Stimulated activated CD4-positive, alpha-beta T cell treated with anti-CD3 and anti-CD28 coated beads, Interleukin-15, amount 100 ng/mL, for 1 hour (primary cell): Measurements from ENCODE around the gene MPL.
"Not testable (repeated sequence)": the region's sequence is repeated elsewhere in the genome, so short reads cannot be mapped to it uniquely, and the experiment has no call there.

ENCODE experiments used
- DNase-seq, 2 donors: peaks; one replicate each; pipeline ENCODE4 v3.0.0-alpha.2; 2020; ENCODE audit warnings: low read depth in 1 of 2, low spot score in 1 of 2

MPL gene

GRCh38 chr1:43352351-43352705, 14.7 kb downstream of the MPL start:
- no peak for DNase-seq

GRCh38 chr1:43352881-43353280, 15.3 kb downstream of the MPL start:
- no peak for DNase-seq

GRCh38 chr1:43354471-43354870, 16.9 kb downstream of the MPL start:
- no peak for DNase-seq

- no peak for DNase-seq
Observed at GRCh38 chr1:43354936-43355335, 17.3 kb downstream of the MPL start.

- no peak for DNase-seq
Observed at GRCh38 chr1:43357251-43357650, 19.6 kb downstream of the MPL start.

- no peak for DNase-seq
Observed at GRCh38 chr1:43358121-43358745, 20.6 kb downstream of the MPL start.

- peak; percentile 92 to 98 for DNase-seq
Observed at GRCh38 chr1:43358746-43359693, 21.4 kb downstream of the MPL start, which contains the start of gene CDC20. Gene CDC20 (plus strand): TSS chr1:43358981. CDS start chr1:43359216, 235 bp downstream.

GRCh38 chr1:43359696-43360095, 22.1 kb downstream of the MPL start:
- DNase-seq = no peak

- no peak for DNase-seq
Observed at GRCh38 chr1:43360616-43361015, 23.0 kb downstream of the MPL start.

GRCh38 chr1:43363283-43363934, 25.8 kb downstream of the MPL start:
- no peak for DNase-seq

- DNase-seq = no peak
Observed at GRCh38 chr1:43363935-43364525, 26.4 kb downstream of the MPL start.

GRCh38 chr1:43365678-43366077, 28.1 kb downstream of the MPL start:
- no peak for DNase-seq

GRCh38 chr1:43366179-43366578, 28.6 kb downstream of the MPL start:
- DNase-seq = no peak

GRCh38 chr1:43366601-43367025, 29.0 kb downstream of the MPL start:
- DNase-seq = no peak

GRCh38 chr1:43367026-43367903, 29.6 kb downstream of the MPL start:
- peak in 1 of 2 donors; percentile 18 for DNase-seq

GRCh38 chr1:43367904-43368645, 30.5 kb downstream of the MPL start, which contains the start of gene ELOVL1:
Gene ELOVL1 (minus strand): TSS chr1:43368011. CDS start chr1:43365609, 2,402 bp downstream.
- DNase-seq = peak; percentile 73 to 87

GRCh38 chr1:43368646-43369020, 31.0 kb downstream of the MPL start:
- no peak for DNase-seq

- DNase-seq = not testable (repeated sequence)
Observed at GRCh38 chr1:43369779-43370178, 32.2 kb downstream of the MPL start.

- no peak for DNase-seq
Observed at GRCh38 chr1:43370564-43370963, 32.9 kb downstream of the MPL start.

GRCh38 chr1:43372172-43372571, 34.6 kb downstream of the MPL start:
- no peak for DNase-seq
